Measurements from ENCODE around the gene AIG1. TPM values are rescaled to one million over a fixed set of nuclear protein-coding genes. Genes with fewer than 3 reads are reported as not detected.
"Not testable (repeated sequence)": the region's sequence is repeated elsewhere in the genome, so short reads cannot be mapped to it uniquely, and the experiment has no call there.

Gene AIG1
- total RNA-seq, 1 donor from 2014 or later = 14.3 TPM

- TF ChIP-seq CTCF (IDR thresholded peaks at IDR 0.05; ENCODE audit: partially characterized antibody, unreplicated experiment) = no peak
- peaks cover 2% of the 10 kb centered on the region for H3K27me3 Mint-ChIP-seq (ENCODE audit: unreplicated experiment)
- H3K4me1 Mint-ChIP-seq (ENCODE audit: low read depth, unreplicated experiment) = no peaks in the 10 kb centered on the region
- H3K36me3 Mint-ChIP-seq (ENCODE audit: unreplicated experiment) = no peaks in the 10 kb centered on the region
- H3K27ac Mint-ChIP-seq (ENCODE audit: unreplicated experiment) = no peak overlapping the region
- H3K9me3 Mint-ChIP-seq (ENCODE audit: unreplicated experiment) = peaks cover 2% of the 10 kb centered on the region
- H3K4me3 Mint-ChIP-seq (ENCODE audit: unreplicated experiment) = no peak overlapping the region
- no peak for DNase-seq
These were observed 25.9 kb upstream of the AIG1 start for GRCh38 chr6:143034689-143035334.

- Mint-ChIP-seq H3K9me3 (ENCODE audit: unreplicated experiment) (no peaks in the 10 kb centered on the region), H3K4me1 (ENCODE audit: low read depth, unreplicated experiment) (no peaks in the 10 kb centered on the region), H3K27me3 (ENCODE audit: unreplicated experiment) (no peaks in the 10 kb centered on the region), H3K36me3 (ENCODE audit: unreplicated experiment) (no peaks in the 10 kb centered on the region), H3K4me3 (ENCODE audit: unreplicated experiment) (no peak overlapping the region), H3K27ac (ENCODE audit: unreplicated experiment) (no peak overlapping the region)
- no peak for DNase-seq
- TF ChIP-seq CTCF (IDR thresholded peaks at IDR 0.05; ENCODE audit: partially characterized antibody, unreplicated experiment) = no peak
These were observed 23.2 kb upstream of the AIG1 start for GRCh38 chr6:143037470-143037869.

GRCh38 chr6:143038833-143039232 lies 21.9 kb upstream of the AIG1 start:
- Mint-ChIP-seq H3K27ac (ENCODE audit: unreplicated experiment) (no peak overlapping the region), H3K4me3 (ENCODE audit: unreplicated experiment) (no peak overlapping the region), H3K36me3 (ENCODE audit: unreplicated experiment) (no peaks in the 10 kb centered on the region), H3K27me3 (ENCODE audit: unreplicated experiment) (no peaks in the 10 kb centered on the region), H3K4me1 (ENCODE audit: low read depth, unreplicated experiment) (no peaks in the 10 kb centered on the region), H3K9me3 (ENCODE audit: unreplicated experiment) (no peaks in the 10 kb centered on the region)
- TF ChIP-seq CTCF (IDR thresholded peaks at IDR 0.05; ENCODE audit: partially characterized antibody, unreplicated experiment) = no peak
- DNase-seq = no peak

- TF ChIP-seq CTCF (IDR thresholded peaks at IDR 0.05; ENCODE audit: partially characterized antibody, unreplicated experiment) = no peak
- no peaks in the 10 kb centered on the region for H3K4me1 Mint-ChIP-seq (ENCODE audit: low read depth, unreplicated experiment)
- DNase-seq = no peak
- no peaks in the 10 kb centered on the region for H3K9me3 Mint-ChIP-seq (ENCODE audit: unreplicated experiment)
- H3K27me3 Mint-ChIP-seq (ENCODE audit: unreplicated experiment) = no peaks in the 10 kb centered on the region
- no peaks in the 10 kb centered on the region for H3K36me3 Mint-ChIP-seq (ENCODE audit: unreplicated experiment)
- no peak overlapping the region for H3K27ac Mint-ChIP-seq (ENCODE audit: unreplicated experiment)
- no peak overlapping the region for H3K4me3 Mint-ChIP-seq (ENCODE audit: unreplicated experiment)
These were observed 21.1 kb upstream of the AIG1 start for GRCh38 chr6:143039548-143039947.

- no peak for TF ChIP-seq CTCF (IDR thresholded peaks at IDR 0.05; ENCODE audit: partially characterized antibody, unreplicated experiment)
- no peak overlapping the region for H3K4me3 Mint-ChIP-seq (ENCODE audit: unreplicated experiment)
- H3K27me3 Mint-ChIP-seq (ENCODE audit: unreplicated experiment) = no peaks in the 10 kb centered on the region
- H3K9me3 Mint-ChIP-seq (ENCODE audit: unreplicated experiment) = no peaks in the 10 kb centered on the region
- H3K4me1 Mint-ChIP-seq (ENCODE audit: low read depth, unreplicated experiment) = no peaks in the 10 kb centered on the region
- no peak for DNase-seq
- no peak overlapping the region for H3K27ac Mint-ChIP-seq (ENCODE audit: unreplicated experiment)
- H3K36me3 Mint-ChIP-seq (ENCODE audit: unreplicated experiment) = no peaks in the 10 kb centered on the region
These were observed 20.7 kb upstream of the AIG1 start for GRCh38 chr6:143040018-143040417.

- DNase-seq; H3K27me3 Mint-ChIP-seq (ENCODE audit: unreplicated experiment); H3K36me3 Mint-ChIP-seq (ENCODE audit: unreplicated experiment); H3K4me3 Mint-ChIP-seq (ENCODE audit: unreplicated experiment); H3K4me1 Mint-ChIP-seq (ENCODE audit: low read depth, unreplicated experiment); H3K27ac Mint-ChIP-seq (ENCODE audit: unreplicated experiment); H3K9me3 Mint-ChIP-seq (ENCODE audit: unreplicated experiment): not testable (repeated sequence)
These were observed 16.3 kb upstream of the AIG1 start for GRCh38 chr6:143044345-143044744.
